Measurements from ENCODE around the gene DVL3.

Gene DVL3

DNA sequence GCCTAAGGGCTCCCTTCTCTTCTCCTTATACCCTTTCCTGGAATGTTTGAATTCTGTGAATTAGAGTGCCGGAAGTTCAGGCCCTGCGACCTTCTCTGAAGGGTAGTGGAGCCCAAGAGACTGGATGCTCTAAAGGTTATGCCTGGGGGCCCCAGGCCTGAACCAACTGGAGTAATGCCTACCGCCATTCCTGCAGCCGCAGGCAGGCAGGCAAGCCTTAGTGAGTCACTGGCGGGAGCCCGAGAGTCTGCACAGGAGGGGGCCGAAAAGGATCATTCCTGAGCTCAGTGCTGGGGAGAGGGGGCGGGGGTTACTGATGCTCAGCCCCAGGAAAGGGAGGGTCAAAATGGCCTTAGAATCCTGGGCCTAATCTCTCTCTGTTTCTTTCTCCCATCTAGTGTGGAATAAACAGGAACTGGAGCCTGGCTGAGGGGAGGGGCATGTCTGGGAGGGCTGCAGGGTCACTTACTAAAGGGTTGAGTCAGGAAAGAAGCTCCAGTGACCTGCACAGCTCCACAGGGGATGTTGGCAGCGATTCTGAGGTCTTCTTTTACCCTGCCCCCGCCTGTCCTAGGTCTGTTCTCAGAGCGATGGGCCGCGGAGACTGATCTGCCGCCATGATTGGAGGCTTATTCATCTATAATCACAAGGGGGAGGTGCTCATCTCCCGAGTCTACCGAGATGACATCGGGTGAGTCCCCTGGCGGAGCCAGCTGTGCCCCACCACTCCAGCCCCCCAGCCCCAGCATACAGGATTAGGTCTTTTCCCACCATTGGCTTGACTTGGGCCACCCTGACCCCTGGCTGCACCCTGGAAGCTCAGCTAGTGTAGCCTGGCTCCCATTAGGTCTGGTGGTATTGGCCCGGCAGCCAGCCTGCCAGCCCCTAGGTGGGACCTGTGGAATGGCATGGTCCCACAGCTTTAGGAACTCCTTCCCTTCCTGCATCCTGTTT lies 21.5 kb downstream of the DVL3 start:
- peak overlapping the region; percentile 11 for H3K4me3 ChIP-seq (ENCODE audit: low read depth, low read length)
- TF ChIP-seq, protein P1, sequence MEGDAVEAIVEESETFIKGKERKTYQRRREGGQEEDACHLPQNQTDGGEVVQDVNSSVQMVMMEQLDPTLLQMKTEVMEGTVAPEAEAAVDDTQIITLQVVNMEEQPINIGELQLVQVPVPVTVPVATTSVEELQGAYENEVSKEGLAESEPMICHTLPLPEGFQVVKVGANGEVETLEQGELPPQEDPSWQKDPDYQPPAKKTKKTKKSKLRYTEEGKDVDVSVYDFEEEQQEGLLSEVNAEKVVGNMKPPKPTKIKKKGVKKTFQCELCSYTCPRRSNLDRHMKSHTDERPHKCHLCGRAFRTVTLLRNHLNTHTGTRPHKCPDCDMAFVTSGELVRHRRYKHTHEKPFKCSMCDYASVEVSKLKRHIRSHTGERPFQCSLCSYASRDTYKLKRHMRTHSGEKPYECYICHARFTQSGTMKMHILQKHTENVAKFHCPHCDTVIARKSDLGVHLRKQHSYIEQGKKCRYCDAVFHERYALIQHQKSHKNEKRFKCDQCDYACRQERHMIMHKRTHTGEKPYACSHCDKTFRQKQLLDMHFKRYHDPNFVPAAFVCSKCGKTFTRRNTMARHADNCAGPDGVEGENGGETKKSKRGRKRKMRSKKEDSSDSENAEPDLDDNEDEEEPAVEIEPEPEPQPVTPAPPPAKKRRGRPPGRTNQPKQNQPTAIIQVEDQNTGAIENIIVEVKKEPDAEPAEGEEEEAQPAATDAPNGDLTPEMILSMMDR (IDR thresholded peaks at IDR 0.05; ENCODE audit: borderline replicate concordance, insufficient read depth, low read depth, low read length), result no peak

DNA sequence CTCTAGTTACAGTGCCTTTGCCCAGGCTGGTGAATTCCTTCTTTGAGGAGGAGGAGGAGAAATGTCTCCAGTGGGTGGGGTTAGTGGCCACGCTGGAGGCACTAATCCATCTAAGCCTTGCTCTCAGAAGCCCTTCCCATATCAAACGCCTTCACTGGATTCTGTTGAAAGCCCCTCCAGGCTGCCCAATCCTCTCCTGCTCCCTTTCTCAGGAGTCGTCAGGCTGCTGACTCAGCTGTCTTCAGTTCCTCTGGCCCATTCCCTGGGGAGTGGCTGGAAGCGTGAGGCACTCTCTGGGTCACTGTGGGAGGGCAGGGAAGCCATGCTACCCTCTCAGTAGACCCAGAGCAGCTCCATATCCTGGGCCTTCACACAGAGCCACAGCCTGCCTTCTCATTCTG lies 22.2 kb downstream of the DVL3 start:
- TF ChIP-seq, protein P1 (IDR thresholded peaks at IDR 0.05; ENCODE audit: borderline replicate concordance, insufficient read depth, low read depth, low read length), result no peak
- no peak overlapping the region for H3K4me3 ChIP-seq (ENCODE audit: low read depth, low read length)

DNA sequence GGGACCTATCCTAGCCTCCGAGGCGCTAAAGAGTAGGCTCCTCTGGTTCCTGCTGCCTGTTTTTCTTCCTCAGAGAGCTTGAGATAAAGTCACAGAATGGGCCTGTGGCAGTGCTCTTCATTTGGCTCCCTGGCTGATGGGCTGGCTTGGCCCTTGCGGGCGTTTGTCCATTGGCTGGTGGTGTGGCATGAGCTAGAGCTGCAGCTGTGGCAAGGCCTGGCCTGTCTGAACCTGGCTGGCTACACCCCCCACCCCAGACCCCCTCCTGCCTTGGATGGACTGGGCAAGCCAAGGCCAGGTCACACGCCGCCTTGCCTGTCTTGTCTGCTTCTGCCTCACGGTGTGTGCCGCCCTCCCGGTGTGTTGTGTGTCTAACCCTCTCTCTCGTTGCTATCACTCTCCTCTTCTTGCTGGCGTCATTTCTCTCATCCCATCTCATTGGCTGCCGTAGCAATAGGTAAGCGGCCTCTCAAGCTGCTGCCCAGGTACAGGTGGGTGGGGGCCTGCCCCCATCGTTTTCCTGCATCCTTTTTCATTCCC lies 22.7 kb downstream of the DVL3 start:
- TF ChIP-seq, protein P1 (IDR thresholded peaks at IDR 0.05; ENCODE audit: borderline replicate concordance, insufficient read depth, low read depth, low read length), result no peak
- no peak overlapping the region for H3K4me3 ChIP-seq (ENCODE audit: low read depth, low read length)

DNA sequence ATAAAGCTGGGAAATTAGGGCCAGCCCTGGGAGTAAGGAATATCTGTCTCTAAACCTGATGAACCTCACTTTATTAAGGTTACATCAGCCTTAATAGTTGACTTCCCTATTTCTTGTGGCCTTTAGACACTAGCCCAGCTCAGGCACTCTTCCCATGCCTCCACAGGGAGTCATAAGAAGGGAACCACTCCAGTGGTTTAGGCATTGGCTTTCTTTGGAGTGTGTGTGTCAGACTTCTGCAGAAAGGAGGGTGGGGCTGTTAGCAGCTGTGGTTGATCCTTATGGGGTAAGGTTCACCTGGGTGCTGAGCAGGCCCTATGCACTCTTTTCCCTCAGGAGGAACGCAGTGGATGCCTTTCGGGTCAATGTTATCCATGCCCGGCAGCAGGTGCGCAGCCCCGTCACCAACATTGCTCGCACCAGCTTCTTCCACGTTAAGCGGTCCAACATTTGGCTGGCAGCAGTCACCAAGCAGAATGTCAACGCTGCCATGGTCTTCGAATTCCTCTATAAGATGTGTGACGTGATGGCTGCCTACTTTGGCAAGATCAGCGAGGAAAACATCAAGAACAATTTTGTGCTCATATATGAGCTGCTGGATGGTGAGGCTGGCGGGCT lies 23.5 kb downstream of the DVL3 start:
- no peak overlapping the region for H3K4me3 ChIP-seq (ENCODE audit: low read depth, low read length)
- TF ChIP-seq, protein P1 (IDR thresholded peaks at IDR 0.05; ENCODE audit: borderline replicate concordance, insufficient read depth, low read depth, low read length), result no peak

DNA sequence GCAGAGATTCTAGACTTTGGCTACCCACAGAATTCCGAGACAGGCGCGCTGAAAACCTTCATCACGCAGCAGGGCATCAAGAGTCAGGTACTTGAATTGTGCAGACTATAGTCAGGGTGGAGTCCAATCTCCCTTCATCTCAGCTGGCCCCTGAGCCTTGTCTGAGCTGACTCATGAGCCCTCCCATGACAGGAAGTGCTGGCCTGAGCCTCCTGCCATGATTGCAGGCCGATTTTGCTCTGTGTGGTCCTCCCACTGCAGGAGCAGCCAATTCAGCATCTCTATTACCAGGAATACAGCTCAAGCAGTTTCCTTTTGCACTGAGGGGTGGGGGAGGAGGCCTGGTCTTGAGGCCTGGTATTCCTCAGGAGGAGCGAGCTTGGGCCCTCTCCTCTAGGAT lies 25.0 kb downstream of the DVL3 start:
- TF ChIP-seq, protein P1 (IDR thresholded peaks at IDR 0.05; ENCODE audit: borderline replicate concordance, insufficient read depth, low read depth, low read length), result no peak
- no peak overlapping the region for H3K4me3 ChIP-seq (ENCODE audit: low read depth, low read length)

DNA sequence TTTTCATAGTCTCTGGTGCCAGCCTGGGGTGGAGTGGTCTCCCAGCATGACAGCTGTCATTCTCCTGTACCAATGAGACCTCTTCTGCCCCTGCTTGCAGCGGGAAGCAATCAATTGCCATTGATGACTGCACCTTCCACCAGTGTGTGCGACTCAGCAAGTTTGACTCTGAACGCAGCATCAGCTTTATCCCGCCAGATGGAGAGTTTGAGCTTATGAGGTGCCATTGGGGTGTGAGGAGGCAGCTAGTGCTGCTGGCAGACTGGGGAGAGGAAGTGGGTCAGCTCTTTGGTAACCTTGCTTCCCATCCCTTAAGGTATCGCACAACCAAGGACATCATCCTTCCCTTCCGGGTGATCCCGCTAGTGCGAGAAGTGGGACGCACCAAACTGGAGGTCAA lies 26.4 kb downstream of the DVL3 start:
- H3K4me3 ChIP-seq (ENCODE audit: low read depth, low read length), result no peak overlapping the region
- TF ChIP-seq, protein P1 (IDR thresholded peaks at IDR 0.05; ENCODE audit: borderline replicate concordance, insufficient read depth, low read depth, low read length), result no peak

All from GM12875 (cell line).